Fibroblast of pulmonary artery (primary cell): ENCODE data around the gene SETD1B.

Experiments used
- DNase-seq: peaks from one replicate; pipeline ENCODE4 v3.0.0-alpha.2; 2010; ENCODE audit warnings: low read depth
- H3K4me3 ChIP-seq: replicated peaks from 2 replicates; pipeline ENCODE4 v1.5.1; 2011; ENCODE audit warnings: low read depth, mild to moderate bottlenecking, control low read depth, low read length, moderate library complexity
- CTCF ChIP-seq: IDR thresholded peaks from 2 replicates; pipeline ENCODE4 v1.5.1; 2011; ENCODE audit warnings: mild to moderate bottlenecking, control low read depth, low read length, inconsistent platforms; ENCODE audit errors: missing control alignments

Gene SETD1B

GRCh38 chr12:121816925-121817647, 13.3 kb downstream of the SETD1B start:
- TF ChIP-seq CTCF = no peak
- no peak for DNase-seq
- H3K4me3 ChIP-seq = no peak overlapping the region

GRCh38 chr12:121817648-121818043, 13.8 kb downstream of the SETD1B start:
- TF ChIP-seq CTCF = no peak

GRCh38 chr12:121819212-121819949, 15.6 kb downstream of the SETD1B start:
- no peak for TF ChIP-seq CTCF
- no peak for DNase-seq
- no peak overlapping the region for H3K4me3 ChIP-seq

More at GRCh38 chr12:121817648-121818043, 13.8 kb downstream of the SETD1B start:
- DNase-seq = no peak
- no peak overlapping the region for H3K4me3 ChIP-seq

- no peak for DNase-seq
- no peak for TF ChIP-seq CTCF
- H3K4me3 ChIP-seq = no peak overlapping the region
Measured at GRCh38 chr12:121820056-121820455, 16.2 kb downstream of the SETD1B start.

GRCh38 chr12:121822393-121823100, 18.7 kb downstream of the SETD1B start:
- no peak for DNase-seq
- no peak for TF ChIP-seq CTCF
- H3K4me3 ChIP-seq = no peak overlapping the region

- TF ChIP-seq CTCF = no peak
- DNase-seq = no peak
- no peak overlapping the region for H3K4me3 ChIP-seq
Measured at GRCh38 chr12:121823101-121823726, 19.4 kb downstream of the SETD1B start.
